NCI-H2227 (cell line): ENCODE data around the gene FCRLB.
A peak's percentile ranks its signal among the peaks of the same experiment; 100 is the strongest.
"Not testable (repeated sequence)": the region's sequence is repeated elsewhere in the genome, so short reads cannot be mapped to it uniquely, and the experiment has no call there.

ENCODE experiments used
- DNase-seq: peaks from one replicate; lab custom pipeline; 2025; ENCODE audit not compliant: unreplicated experiment; lab: John Stamatoyannopoulos, UW

The FCRLB gene

DNA sequence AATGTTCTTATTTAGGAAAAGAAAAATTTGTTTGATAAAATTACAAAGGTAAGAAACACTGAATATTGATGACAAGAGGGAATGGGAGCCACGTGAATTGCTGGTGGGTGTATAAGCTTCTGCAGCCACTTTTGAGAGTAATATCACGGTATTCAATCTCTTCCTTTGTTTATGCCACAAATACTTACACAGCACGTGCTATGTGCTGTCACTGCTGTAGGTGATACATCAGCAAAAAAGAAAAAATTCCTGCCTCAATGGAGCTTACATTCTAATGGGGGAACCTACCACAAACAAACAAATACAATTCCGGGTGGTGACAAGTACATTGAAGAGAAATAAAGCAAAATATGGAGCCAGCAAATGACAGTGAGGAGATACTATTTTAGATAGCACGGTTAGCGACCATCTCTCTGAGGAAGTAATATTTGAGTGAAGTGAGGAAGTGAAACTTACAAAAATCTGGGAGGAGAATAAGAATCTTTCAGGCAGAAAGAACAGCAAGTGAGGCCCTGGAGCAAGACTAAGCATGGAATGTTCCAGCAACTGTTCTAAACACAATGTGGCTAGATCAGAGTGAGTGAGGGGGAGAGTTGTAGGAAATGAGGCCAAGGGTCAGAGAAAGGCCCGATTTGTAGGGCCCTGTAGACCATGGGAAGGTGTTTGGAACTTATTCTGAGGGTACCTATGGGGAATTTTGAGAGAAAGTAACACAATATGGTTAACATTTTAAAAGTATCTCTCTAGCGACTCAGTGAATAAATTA is 2.6 kb upstream of the FCRLB start:
- DNase-seq: no peak

DNA sequence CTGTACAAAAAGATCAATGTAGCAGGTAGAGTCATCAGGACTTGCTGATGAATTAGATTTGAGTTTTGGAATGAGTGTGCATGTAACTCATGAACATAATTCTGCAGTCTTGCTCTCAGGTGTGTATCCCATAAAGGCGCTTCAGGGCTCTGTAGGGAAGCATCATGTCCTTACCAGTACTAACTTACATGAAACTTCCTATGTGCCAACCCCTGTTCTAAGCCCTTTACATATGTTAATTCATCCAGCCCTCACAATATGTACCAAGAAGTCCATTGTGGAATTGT is 2.1 kb upstream of the FCRLB start:
- DNase-seq: no peak

DNA sequence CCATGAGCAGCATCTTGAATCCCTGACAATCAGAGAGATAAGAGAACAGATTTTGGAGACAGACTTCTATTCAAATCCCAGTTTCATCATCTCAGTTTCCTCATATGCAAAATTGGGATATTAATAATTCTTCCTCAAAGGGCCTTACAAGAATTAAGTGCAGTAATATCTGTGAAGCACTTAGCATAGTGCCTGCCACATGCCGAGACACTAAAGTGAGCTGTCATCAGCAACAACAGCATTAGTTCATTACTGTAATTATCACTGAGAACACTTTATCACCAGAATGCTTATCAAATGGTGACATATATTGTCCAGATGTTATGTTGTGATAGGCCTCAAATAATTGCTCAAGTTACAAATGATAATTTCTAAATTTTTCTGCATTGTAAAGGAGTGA is 922 bp upstream of the FCRLB start:
- no peak for DNase-seq

DNA sequence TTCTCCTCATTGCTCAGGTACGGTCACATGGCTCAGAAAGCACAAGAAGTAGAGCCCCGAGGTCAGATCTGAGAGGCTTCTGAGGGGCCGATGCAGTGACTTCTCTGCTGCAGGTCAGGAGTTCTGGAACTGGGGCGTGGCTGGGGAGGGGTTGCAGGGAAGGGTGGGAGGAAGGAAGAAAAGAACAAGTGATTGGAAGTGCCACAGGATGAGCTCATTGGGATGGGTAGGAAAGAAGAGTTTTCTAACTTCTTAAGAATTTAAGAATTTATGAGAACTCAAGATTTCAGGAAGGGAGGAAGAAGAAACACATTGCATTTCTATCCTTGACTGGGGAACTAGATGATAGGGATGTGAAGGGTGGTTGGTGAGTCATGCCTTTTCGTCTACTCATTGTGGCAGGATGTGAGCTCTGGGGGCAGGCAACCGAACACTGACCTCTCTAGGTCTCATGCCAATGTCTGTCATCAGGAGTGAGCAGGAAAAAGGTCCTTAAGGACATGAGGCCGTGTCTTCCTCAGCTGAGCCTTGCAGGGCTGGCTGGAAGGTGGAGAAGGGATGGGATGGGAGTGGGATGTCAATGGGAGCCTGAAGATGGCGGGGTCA is 497 bp downstream of the FCRLB start:
- no peak for DNase-seq

DNA sequence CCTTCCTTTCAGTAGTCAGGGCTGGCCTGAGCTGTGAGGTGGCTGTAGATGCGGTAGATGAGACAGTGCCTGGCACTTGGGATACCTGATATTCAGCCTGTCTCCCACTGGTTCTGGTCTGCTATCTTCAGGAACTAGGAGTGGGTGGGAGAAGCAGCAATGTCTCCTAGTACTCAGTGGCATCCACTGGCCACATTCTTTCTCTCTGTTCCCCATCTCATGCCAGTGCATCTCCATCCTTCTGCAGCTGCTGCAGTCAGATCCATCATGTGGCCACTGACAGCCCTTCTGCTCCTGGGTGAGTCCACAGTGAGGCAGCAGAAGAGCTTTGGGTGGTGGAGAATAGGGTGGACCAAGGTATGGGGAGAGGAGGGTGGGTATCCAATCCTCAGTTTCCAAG is 1.1 kb downstream of the FCRLB start:
- no peak for DNase-seq

DNA sequence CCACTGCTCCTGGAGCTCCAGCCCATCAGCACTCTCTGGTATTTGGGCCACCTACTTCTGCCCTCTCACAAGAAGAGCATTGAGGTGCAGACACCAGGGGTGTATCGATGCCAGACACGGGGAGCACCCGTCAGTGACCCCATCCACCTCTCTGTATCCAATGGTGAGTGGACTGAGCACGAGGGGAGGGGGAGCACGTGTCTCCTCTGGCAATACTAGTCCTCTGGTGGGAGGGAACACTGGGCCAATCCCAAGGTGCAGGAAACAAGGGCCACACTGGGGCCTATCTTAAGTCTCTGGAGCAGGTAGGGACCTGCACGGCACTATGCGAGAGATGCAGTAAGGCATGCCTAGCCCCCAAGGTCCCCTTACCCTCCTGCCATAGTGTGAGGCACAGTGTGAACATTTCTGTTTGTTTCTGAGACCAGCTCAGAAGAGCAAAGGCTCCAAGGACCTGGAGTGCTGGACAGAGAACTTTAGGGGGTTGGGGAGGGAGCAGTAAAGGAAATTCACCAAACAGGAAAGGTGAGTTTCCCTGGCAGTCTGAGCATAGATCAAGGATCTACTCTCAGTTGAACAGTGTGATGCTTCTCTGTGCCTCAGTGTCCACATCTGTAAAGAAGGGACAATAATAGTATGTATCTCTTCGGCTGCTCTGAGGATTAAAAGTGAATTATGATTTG is 2.3 kb downstream of the FCRLB start:
- no peak for DNase-seq

DNA sequence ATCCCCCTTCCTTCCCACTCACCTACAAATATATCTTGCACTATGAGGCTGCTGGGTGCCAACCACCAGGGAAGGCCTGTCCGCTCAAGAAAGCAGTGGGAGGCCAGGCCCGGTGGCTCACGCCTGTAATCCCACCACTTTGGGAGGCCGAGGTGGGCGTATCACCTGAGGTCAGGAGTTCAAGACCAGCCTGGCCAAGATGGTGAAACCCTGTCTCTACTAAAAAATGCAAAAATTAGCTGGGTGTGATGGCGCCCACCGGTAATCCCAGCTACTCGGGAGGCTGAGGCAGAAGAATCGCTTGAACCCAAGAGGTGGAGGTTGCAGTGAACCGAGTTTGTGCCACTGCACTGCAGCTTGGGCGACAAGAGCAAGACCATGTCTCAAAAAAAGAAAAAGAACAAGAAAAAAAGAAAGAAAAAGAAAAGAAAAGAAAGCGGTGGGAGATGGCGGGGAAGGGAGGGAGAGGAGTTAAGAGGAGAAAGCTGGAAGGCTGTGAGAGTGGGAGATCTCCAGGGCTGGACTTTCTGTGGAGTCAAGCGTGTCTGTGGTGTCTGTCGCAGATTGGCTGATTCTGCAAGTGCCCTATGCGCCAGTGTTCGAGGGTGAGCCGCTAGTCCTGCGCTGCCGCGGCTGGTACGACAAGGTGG is 4.0 kb downstream of the FCRLB start:
- DNase-seq: not testable (repeated sequence)

DNA sequence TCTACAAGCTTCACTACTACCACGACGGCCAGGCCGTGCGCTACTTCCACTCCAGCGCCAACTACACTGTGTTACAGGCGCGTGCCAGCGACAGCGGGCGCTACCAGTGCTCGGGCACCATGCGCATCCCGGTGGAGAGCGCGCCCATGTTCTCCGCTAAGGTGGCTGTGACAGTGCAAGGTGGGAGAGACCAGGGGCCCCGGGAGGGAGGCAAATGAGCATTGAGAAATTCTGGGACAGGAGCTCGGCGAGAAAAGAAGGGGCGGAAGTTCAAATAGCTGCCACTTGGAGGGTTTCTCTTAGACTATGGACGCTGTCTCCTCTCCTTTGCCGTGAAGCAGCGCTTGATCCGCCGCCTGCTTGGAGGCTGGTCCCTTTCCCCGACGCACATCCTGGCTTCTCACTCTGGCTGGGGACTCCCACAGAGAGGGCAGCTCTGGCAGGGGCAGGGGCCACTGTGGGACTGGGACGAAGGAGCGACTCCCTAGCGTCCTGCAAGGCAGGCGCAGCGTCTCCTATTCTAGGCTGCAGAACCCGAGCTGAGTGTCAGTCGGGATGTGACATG is 4.6 kb downstream of the FCRLB start:
- DNase-seq: peak; percentile 58

DNA sequence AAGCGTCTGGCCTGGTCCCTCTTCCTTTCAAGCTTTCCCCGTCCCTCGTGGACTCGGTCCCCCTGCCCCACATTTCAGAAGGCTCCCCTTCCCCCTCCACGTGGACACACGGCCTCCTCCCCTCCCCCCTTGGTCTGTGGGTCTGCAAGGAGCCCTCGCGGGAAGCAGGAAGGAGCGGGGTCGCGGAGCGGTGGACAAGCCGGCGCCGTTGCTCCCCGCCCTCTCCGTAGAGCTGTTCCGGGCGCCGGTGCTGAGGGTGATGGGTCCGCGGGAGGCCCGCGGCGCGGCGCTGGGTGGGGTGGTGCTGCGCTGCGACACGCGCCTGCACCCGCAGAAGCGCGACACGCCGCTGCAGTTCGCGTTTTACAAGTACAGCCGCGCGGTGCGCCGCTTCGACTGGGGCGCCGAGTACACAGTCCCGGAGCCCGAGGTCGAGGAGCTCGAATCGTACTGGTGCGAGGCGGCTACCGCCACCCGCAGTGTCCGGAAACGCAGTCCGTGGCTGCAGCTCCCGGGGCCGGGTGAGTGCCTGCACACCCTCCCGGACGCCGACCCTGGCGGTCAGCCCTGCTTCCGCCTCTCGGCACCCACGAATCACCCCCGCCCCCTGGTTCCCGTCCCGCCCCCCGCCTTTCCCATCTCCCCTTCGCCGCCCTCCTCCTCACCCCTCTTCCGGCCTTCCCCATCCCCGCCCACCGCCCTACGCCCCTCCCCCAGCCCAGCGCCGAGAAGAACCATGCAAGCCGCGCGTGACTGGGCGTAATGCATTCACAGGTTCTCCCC is 5.3 kb downstream of the FCRLB start:
- peak; percentile 83 for DNase-seq

DNA sequence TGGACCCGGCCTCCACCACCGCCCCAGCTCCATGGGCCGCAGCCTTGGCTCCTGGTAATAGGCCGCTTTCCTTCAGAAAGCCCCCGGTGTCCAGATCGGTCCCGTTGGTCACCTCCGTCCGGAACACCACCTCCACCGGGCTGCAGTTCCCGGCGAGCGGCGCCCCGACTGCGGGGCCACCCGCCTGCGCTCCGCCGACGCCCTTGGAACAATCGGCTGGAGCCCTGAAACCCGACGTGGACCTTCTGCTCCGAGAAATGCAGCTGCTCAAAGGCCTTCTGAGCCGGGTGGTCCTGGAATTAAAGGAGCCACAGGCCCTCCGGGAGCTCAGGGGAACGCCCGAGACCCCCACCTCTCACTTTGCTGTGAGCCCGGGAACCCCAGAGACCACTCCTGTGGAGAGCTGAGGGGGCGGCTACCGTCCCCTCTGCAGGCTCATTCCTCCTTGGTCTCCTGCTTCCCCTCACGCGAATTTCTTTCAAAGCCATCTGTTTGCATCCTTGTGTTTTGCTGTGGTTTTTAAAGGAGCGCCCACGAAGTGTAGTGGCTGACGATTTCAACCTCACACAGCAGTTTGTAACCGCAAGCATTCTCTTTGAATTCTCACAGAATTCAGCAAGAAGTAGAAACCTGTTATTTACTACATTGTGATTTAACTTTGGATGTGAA is 6.0 kb downstream of the FCRLB start:
- peak; percentile 38 for DNase-seq

DNA sequence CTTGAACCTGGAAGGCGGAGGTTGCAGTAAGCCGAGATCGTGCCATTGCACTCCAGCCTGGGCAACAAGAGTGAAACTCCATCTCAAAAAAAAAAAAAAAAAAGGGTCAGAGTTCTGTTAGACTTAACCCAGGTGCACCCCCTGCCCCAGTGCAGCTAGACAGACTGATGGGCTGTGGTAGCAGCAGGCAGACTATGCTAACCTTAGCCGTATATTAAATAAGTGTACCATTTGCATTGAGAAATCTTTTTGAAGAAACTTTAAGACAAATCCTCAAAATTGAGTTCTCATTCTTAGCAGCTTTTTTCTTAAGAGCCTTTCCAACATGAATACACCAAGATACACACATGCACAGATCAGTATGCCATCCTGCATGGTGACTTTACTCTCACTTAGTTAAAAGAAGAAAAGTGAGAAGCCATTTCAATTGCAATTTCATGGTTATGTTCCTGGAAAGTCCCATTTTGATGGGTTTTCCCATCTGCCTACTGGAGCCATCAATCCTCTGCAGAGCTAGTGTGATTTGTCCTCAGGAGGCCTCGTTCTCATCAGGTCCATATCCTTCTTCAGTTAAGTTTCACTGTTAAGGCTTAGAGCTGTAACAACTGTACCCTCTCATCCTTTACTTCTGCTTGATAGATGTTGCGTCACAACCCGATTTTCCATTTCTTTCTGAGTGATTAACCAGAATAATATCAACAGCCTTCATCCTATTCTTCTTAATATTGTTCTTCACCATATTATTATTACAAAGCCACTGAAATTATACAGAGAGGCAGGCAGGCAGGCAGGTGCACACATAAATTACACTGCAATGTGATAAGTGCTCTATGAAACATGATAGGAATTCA is 7.3 kb downstream of the FCRLB start:
- no peak for DNase-seq

DNA sequence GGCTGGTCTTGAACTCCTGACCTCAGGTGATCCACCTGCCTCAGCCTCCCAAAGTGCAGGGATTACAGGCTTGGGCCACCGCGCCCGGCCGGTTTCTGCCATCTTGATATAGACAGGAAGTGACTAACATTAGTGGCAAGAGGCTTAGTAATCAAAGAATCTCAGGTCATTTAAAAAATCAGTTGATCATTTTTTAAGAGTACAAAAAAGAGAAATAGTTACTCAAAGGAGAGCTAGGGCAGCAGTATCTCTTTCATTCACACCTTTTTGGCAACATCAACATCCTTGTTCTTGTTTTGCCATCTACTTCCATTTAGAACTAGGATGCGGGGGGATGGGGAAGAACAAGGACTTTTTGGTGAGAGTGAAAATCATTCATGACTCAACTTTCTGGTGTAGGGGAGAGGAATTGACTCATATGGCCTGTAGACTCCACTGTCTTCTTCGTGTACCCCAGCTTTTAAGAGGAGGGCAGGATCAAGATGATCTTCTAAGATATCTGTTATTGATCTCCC is 8.8 kb downstream of the FCRLB start:
- DNase-seq: no peak

DNA sequence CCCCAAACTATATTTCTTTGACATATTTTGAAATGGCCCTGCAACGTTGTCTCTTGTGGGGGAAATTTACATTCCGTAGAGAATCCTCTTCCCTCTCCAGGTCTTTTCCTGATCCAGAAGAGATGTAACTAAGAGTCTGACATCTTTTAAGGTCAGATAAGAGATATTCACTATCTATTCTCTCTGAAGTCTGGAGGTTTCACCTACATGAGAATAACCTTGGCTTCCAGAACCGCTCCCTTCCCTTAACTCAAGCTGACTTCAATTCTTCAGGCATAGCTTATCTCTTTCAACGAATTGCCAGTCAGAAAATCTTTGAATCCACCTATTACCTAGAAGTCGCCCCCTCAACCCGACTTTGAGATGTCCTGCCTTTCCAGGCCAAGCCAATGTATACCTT is 9.9 kb downstream of the FCRLB start:
- DNase-seq: no peak

DNA sequence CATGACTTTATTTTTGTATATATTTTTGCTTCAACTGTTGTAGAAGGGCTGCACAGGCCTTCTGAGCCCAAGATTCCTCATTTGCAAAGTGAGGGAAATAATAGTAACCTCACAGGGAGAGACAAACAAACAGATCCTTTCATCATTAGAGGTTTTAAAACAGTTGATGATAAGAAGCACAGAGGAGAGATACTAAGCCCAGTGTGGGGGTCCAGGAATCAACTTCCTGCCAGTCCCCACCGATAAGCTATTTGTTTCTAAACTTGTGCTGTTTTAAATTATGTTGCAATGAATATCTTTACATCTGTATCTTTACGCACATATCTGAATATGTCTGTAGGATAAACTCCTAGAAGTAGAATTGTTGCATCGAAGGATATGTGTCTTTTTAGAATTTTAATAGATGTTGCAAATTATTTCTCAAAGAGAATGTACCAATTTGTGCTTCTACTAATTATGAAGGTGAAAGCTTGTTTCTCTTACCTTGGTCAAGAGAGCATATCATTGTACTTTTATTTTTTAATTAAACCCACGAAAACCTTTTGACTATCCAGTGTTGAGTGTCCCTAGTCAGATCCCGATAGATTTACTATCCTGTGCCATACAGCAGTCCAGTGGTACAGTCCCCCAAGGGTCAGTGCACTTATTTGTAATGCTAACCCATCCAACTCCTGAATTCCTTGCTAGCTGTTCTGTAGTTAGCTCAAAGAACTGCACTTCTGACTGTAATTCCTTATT is 10.8 kb downstream of the FCRLB start:
- DNase-seq: no peak

DNA sequence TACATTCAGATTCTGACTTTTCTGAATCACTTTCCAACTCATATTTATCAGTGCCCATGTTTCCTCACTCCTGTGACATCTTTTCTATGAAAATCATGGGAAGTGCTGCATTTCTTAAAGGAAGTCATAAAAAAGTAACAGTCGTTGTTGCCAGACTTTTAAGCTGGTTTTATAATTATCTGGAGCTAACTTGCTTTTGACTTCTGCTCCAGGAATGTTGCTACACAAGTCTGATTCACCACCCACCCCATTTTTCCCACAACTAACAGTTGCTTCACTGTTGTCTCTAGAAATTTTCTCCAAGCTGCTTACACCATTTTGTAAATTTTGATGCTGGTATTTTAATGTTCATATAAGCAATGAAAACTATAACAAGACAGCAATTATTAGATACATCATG is 12.2 kb downstream of the FCRLB start:
- DNase-seq: no peak

DNA sequence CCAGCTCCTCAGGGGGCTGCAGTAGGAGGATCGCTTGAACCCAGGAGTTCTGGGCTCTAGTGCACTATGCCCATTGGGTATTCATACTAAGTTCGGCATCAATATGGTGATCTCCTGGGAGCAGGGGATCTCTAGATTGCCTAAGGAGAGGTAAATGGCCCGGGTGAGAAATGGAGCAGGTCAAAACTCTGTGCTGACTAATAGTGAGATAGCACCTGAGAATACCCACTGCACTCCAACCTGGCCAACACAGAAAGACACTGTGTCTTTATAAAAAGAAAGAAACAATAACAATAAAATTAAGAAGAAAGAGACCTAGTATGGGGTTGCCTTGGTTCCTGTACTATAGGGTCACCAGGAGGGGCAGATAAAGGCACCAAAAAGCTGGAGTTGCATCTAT is 14.5 kb downstream of the FCRLB start:
- DNase-seq: no peak

DNA sequence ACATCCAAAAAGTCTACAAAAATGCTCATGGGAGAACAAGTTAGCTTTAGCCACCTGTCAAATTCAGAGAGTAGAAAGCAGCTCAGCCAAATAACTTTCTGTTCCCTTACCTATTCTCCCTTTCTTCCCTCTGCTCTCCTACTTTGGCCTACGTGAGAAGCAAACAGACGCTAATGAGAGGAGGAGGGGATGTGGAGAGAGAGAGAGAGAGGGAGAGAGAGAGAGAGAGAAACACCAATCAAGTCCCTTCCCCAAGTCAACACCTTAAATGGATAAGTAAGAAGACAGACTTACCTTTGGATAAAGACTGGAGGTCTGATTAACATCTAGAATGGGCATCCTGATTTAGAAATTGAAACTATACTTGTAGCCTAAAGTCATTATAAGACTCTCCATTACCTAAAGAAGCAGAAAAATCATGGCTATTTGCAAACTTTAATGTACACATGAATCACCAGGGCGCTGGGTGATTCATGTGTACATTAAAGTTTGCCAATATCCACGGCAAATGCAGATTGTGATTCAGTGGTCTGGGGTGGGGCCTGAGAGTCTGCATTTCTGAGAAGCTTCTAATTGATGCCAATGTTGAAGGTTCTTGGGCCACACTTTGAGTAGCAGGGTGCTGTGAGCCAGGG is 15.1 kb downstream of the FCRLB start:
- no peak for DNase-seq

DNA sequence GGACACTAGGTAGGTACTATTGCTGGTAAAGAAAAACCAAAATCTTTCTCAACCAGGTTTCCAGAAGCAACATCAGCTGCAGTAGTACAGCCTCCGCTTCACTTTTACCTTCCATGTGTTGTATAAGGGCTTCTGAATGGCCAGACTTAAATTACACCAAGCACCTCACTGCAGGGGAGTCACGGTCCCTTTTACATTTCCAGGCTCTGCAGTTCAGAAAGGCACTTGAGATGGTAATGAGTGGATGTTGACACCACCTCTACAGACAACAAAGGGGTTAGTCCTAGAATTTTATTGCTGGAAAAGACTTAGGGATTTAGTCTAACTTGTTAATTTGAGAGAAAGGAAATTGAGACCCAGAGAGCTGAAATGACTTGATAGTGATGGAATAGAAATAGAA is 16.3 kb downstream of the FCRLB start:
- peak; percentile 25 for DNase-seq
